Activated CD8-positive, alpha-beta T cell treated with anti-CD3 and anti-CD28 coated beads, Interleukin-2, amount 10 ng/mL, durations not matched to agents 7 days and 5 days (primary cell): ENCODE measurements around the gene CHID1. TPM values are rescaled to one million over a fixed set of nuclear protein-coding genes. Genes with fewer than 3 reads are reported as not detected.

Source experiments
- ATAC-seq: fragments of 150-1000 bp; cut with Tn5 transposase; one replicate; pipeline ENCODE4 v1.10.0; 2021; ENCODE audit warnings: moderate library complexity
- CTCF ChIA-PET: fragments of 350-600 bp; sonication (Branson Sonifier 250); formaldehyde crosslinking; loops from one replicate; lab custom pipeline; 2021; ENCODE audit warnings: antibody characterized with exemption; lab: Charles Lee
- POLR2A ChIA-PET: fragments of 350-600 bp; sonication (Branson Sonifier 250); formaldehyde crosslinking; loops from one replicate; lab custom pipeline; 2021; ENCODE audit warnings: antibody characterized with exemption; lab: Charles Lee
- DNase-seq: peaks from one replicate; pipeline ENCODE4 v3.0.0-alpha.2; 2020
- H3K27ac Mint-ChIP-seq: one replicate; pipeline ENCODE4 v1.8.0; 2021; ENCODE audit warnings: mild to moderate bottlenecking, mixed read lengths
- H3K27me3 Mint-ChIP-seq: one replicate; pipeline ENCODE4 v1.8.0; 2021; ENCODE audit warnings: low read depth, mixed read lengths
- H3K36me3 Mint-ChIP-seq: one replicate; pipeline ENCODE4 v1.8.0; 2021; ENCODE audit warnings: low read depth, mixed read lengths
- H3K4me1 Mint-ChIP-seq: one replicate; pipeline ENCODE4 v1.8.0; 2021; ENCODE audit warnings: low read depth, mixed read lengths
- H3K4me3 Mint-ChIP-seq: one replicate; pipeline ENCODE4 v1.8.0; 2021; ENCODE audit warnings: mild to moderate bottlenecking, mixed read lengths
- H3K9me3 Mint-ChIP-seq: one replicate; pipeline ENCODE4 v1.8.0; 2022; ENCODE audit warnings: mixed read lengths; ENCODE audit not compliant: insufficient read depth
- total RNA-seq, 2 experiments: library from RNA; stranded (reverse); gene quantifications; one replicate each; pipeline ENCODE4 v1.2.3, GENCODE V29; 2021

The CHID1 gene
- total RNA-seq, 2 experiments from 2014 or later: 46.1 to 48.4 TPM

DNA sequence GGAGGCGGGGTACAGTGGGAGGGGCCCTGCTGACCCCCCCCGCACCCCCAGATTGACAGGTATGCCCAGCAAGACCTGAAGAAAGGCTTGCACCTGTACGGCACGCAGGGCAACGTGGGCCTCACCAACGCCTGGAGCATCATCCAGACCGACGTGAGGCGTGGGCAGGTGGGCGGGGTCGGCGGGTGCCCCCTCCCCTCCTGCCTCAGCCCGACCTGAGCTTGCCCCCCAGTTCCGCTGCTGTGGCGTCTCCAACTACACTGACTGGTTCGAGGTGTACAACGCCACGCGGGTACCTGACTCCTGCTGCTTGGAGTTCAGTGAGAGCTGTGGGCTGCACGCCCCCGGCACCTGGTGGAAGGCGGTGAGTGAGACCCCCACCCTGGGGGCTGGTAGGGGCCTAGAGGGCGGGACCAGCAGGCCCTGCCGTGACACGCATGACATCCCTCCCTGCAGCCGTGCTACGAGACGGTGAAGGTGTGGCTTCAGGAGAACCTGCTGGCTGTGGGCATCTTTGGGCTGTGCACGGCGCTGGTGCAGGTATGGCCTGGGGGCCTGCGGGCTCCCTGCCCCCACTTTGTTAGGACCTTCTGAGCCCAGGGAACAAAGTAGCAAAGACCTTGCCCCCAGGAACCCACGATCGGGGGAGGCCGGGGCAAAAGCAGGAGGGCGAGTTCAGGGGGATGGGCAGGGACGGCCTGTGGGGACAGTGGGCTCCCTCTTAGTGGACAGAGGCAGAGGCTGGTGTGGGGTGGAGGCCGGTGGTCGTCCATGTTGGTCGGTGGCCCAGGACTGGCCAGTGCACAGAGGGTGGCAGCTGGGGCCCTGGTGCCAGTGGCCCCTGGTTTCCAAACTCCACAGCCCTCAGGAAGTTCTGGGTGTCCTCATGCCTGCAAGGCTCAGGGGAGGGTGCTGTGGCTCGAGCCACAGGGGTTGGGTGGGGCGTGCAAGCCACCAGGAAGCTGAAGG is 44.9 kb downstream of the CHID1 start:
- Mint-ChIP-seq H3K27ac (no peak overlapping the region), H3K36me3 (no peaks in the 10 kb centered on the region), H3K27me3 (no peaks in the 10 kb centered on the region), H3K9me3 (no peaks in the 10 kb centered on the region), H3K4me1 (no peaks in the 10 kb centered on the region), H3K4me3 (no peak overlapping the region)
- ChIA-PET POLR2A (no interaction called here), CTCF (no interaction called here)
- DNase-seq (no peak), ATAC-seq (no peak)

DNA sequence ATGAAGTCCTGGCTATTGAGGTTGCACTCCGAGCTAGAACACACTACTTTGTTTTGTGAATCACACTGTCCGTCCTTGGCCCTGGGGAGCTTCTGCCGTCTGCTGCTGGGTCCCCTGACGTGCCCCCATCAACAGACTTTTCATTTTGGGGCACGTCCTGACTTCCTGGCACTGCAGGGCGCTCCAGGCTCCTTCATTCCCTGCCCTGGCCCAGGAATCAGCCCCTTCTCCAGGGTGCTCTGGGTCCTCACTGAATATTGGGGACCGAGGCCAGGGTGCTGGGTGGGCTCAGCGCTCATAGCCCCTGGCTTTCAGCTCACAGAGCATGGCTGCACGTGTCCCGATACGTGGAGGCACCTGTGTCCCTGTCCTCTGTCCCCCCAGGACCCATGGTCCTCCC is 45.7 kb downstream of the CHID1 start:
- POLR2A ChIA-PET: no interaction called here
- CTCF ChIA-PET: no interaction called here
- Mint-ChIP-seq H3K27me3 (no peaks in the 10 kb centered on the region), H3K4me3 (no peak overlapping the region), H3K9me3 (no peaks in the 10 kb centered on the region), H3K36me3 (no peaks in the 10 kb centered on the region), H3K27ac (no peak overlapping the region), H3K4me1 (no peaks in the 10 kb centered on the region)
- DNase-seq (no peak), ATAC-seq (no peak)

DNA sequence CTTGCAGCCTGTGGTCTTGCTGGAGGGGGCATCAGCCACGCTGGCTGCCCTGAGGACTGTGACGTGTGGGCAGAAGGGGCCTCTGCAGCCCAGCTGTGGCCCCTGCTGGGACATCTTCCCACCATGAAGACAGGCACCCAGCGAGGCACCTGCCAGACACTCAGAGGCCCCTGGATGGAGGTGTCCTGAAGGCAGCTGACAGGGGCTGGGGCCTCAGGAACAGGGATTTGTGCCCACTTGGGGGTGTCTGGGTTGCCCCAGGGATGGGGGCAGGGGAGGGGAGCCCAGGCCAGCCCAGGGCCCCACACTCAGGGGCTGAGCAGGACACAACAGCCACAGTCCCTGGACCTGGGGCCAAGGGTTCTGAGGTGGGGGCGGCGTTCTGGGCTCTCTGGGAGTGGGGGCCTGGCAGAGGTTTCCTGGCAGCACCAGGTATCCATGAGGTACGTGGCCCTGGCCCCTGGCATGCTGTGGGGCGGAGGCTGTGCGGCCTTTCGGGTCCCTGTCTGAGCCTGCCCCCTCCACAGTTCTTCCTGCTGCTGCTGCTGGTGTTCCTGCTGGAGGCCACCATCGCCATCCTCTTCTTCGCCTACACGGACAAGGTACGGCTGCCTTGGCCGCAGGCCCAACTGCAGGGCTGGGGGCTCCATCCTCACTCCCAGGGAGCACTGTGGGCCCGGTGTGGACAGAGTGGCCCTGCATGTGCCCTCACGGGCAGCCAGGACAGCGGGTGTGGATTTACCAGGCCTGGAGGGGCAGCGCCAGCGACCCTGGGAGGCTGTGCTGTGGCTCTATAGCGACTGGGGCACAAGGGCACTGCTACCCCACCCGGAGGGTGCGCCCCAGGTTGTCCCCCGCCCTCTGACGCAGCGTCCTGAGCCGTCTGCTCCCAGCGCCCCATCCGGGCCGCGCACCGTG is 46.4 kb downstream of the CHID1 start:
- Mint-ChIP-seq H3K4me1 (no peaks in the 10 kb centered on the region), H3K4me3 (no peak overlapping the region), H3K36me3 (no peaks in the 10 kb centered on the region), H3K27me3 (no peaks in the 10 kb centered on the region), H3K9me3 (no peaks in the 10 kb centered on the region), H3K27ac (no peak overlapping the region)
- ATAC-seq: no peak
- no peak for DNase-seq
- POLR2A ChIA-PET: no interaction called here
- CTCF ChIA-PET: no interaction called here

DNA sequence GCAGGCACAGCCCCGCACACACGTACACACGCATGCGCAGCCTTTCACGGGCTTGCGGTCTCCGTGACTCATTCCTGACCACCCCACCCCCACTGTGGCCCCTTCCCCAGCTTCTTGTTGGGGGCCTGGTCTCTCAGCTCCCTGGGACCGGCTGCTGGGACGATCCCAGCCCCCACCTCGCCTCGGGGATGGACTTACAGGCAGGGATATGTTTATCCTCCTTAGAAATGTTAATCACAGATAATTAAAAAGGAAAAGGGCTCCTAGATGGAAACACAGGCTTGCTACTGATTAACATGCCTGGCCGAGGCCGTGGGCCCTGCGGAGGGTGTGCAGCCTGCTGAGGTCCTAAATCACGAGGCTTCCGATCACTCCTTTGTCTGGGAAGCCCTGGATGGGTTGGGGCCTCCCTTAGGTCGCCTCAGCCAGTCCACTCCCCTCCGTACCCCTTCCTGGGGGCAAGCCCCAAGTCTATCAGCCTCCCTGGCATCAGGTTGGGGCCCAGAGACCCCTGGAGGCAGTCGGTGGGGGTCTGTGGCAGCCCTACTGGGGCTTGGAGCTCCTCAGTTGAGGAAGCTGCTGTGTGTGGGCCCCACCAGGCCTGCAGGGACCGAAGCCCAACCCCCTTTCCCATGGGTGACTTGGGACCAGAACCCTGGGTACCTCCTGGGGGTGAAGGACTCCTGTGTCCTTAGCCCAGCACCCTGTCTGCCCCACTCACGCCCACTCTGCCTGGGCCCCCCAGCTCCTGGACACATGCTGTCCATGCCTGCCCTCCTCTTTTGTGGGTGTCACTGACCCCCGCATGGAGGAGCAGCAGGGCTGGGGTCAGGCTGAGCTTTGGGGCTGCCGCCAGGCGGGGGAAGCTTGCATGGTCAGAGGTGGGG is 47.3 kb downstream of the CHID1 start:
- no peaks in the 10 kb centered on the region for H3K9me3 Mint-ChIP-seq
- DNase-seq (no peak), ATAC-seq (no peak)
- H3K27ac Mint-ChIP-seq: no peak overlapping the region
- H3K4me1 Mint-ChIP-seq: no peaks in the 10 kb centered on the region
- POLR2A ChIA-PET: no interaction called here
- H3K4me3 Mint-ChIP-seq: no peak overlapping the region
- H3K27me3 Mint-ChIP-seq: no peaks in the 10 kb centered on the region
- CTCF ChIA-PET: no interaction called here
- no peaks in the 10 kb centered on the region for H3K36me3 Mint-ChIP-seq

DNA sequence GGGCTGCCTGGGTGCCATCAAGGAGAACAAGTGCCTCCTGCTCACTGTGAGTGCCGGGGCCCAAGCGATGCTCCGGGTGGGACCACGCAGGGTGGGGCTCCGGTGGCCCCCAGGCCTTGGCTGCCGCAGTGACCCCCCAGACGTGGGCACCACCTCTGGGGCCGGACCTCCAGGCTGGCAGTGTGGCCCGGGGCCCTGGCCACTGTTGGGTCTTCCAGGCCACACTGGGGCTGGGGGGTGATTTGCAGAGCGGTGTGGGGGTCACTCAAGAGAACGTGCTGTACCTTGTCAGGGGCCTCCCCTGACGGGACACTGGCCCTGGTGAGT is 48.0 kb downstream of the CHID1 start:
- ATAC-seq: no peak

DNA sequence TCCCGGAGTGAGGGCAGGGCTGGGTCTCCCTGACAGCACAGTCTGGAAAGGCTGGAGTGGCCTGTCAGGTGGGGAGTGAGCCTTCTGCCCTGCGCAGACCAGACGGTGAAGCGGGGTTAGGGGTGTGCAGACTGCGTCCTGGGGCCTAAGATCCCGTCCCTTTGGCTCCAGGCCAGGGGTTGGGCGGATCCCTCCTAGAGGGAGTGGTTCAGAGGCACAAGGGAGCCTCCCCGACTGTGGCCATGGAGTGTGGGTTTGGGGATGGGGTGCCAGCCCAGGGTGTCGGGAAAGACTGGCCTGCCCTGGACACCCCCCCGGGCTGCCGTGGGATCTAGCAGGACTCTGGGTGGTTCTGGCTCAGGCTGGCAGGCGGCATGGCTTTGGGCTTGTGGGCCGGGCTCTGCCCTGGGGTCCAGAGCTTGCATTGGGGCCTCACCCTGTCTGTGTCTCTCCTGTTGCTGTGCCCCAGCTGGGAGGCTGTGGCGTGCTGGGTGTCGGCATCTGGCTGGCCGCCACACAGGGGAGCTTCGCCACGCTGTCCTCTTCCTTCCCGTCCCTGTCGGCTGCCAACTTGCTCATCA is 48.4 kb downstream of the CHID1 start:
- Mint-ChIP-seq H3K4me1 (no peaks in the 10 kb centered on the region), H3K27me3 (no peaks in the 10 kb centered on the region), H3K4me3 (no peak overlapping the region), H3K27ac (no peak overlapping the region), H3K9me3 (no peaks in the 10 kb centered on the region), H3K36me3 (no peaks in the 10 kb centered on the region)
- CTCF ChIA-PET: no interaction called here
- POLR2A ChIA-PET: no interaction called here
- no peak for DNase-seq
- no peak for ATAC-seq

More for the DNA sequence above, 48.0 kb downstream of the CHID1 start:
- no peak for DNase-seq
- no peaks in the 10 kb centered on the region for H3K4me1 Mint-ChIP-seq
- POLR2A ChIA-PET: no interaction called here
- no peak overlapping the region for H3K27ac Mint-ChIP-seq
- CTCF ChIA-PET: no interaction called here
- H3K27me3 Mint-ChIP-seq: no peaks in the 10 kb centered on the region
- H3K36me3 Mint-ChIP-seq: no peaks in the 10 kb centered on the region
- no peak overlapping the region for H3K4me3 Mint-ChIP-seq
- no peaks in the 10 kb centered on the region for H3K9me3 Mint-ChIP-seq

DNA sequence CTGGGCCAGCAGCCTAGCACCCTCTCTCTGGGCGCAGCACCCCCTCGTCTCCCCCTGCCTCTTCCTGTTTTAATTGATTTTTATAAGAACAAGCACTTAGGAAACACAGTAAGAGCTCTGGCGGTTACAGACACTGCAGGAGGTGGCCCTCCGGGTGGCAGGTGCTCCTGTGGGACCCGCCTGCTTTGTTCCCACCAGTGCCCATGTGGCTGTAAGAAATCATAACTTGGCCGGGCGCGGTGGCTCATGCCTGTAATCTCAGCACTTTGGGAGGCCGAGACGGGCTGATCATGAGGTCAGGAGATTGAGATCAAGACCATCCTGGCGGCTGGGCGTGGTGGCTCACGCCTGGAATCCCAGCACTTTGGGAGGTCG is 49.5 kb downstream of the CHID1 start:
- Mint-ChIP-seq H3K4me1 (no peaks in the 10 kb centered on the region), H3K27ac (no peak overlapping the region), H3K27me3 (no peaks in the 10 kb centered on the region), H3K4me3 (no peak overlapping the region), H3K9me3 (no peaks in the 10 kb centered on the region), H3K36me3 (no peaks in the 10 kb centered on the region)
- ChIA-PET POLR2A (interaction anchor here (0.8 kb wide), 1 partner anchor 34 kb away, joined by 3 read pairs; no protein-coding TSS in a partner anchor), CTCF (no interaction called here)
- DNase-seq: no peak
- ATAC-seq: no peak

DNA sequence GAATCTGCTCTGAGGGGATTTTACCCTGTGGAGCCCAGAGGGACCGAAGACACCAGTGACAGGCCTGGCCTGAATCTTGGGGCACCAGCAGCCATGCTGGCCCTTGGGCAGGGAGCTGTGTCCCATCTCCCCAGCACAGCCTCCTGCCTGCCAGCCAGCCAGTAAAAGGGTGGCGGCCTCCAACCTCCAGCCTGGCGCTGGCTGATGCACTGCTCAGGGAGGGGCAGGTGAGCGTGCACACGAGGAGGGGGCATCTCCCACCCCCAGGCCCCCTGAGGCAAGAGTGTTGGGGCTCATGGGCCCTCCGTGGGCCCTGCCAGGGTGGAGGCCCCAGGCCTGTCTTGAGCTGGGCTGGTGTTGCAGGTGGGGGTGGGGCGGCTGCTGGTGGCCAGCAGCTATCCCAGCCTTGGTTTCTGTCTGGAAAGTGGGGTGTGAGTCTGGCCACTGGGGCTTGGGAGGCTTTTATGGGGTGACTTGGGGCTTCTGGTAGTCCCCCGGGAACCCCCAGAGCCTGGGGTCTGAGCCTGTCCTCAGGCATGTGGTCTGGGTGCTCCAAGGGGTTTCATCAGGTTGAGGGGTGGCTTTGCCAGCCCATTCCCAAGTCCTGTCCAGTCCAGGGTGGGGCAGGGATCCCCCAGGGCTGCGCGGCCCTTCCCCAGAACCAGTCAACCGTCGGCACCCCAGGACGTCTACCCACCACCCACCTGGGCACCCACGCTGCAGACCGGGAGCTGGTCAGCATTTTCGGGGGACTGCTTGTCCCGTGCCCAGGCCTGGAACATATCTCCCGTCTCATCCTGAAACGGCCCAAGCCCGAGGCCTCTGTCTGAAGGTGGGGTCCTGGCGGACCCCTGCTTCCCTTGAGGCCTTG is 50.1 kb downstream of the CHID1 start:
- no peak for DNase-seq
- CTCF ChIA-PET: no interaction called here
- H3K27ac Mint-ChIP-seq: no peak overlapping the region
- POLR2A ChIA-PET: interaction anchor here (0.8 to 0.9 kb wide), 2 partner anchors 35 to 50 kb away, joined by 3 read pairs; partner anchors contain the start of gene CHID1
- no peaks in the 10 kb centered on the region for H3K9me3 Mint-ChIP-seq
- no peaks in the 10 kb centered on the region for H3K4me1 Mint-ChIP-seq
- H3K27me3 Mint-ChIP-seq: no peaks in the 10 kb centered on the region
- no peaks in the 10 kb centered on the region for H3K36me3 Mint-ChIP-seq
- no peak overlapping the region for H3K4me3 Mint-ChIP-seq
- ATAC-seq: no peak

DNA sequence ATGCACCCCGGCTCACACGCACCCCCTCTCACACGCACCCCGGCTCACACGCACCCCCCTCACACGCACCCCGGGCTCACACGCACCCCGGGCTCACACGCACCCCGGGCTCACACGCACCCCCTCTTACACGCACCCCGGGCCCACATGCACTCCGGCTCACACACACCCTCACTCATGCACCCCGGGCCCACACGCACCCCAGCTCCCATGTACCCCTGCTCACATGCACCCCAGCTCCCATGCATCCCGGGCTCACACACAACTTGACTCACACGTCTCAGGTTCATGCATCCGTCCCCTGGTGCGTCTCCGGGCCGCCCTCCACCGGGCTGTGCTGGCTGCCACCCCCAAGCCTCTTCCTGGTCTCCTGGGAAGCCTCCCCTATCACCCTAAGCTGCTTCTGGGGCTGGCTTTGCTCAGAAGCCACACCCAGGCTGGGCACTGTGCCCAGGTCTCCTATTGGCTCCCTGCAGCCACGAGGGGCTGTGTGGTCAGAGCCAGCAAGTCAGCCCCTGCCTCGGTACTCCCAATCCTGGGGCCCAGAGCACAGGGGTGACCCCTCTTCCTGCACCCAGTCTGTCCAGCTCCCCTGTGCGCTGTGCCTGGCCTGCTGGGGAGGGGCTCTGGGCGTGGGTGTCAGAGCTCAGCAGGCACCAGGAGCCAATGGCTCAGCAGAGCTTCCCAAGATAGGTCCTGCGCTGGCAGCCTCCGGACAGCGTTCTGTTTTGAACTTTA is 51.0 kb downstream of the CHID1 start:
- POLR2A ChIA-PET: interaction anchor here (0.9 kb wide), 1 partner anchor 51 kb away, joined by 3 read pairs; the partner anchor contains the start of gene CHID1

DNA sequence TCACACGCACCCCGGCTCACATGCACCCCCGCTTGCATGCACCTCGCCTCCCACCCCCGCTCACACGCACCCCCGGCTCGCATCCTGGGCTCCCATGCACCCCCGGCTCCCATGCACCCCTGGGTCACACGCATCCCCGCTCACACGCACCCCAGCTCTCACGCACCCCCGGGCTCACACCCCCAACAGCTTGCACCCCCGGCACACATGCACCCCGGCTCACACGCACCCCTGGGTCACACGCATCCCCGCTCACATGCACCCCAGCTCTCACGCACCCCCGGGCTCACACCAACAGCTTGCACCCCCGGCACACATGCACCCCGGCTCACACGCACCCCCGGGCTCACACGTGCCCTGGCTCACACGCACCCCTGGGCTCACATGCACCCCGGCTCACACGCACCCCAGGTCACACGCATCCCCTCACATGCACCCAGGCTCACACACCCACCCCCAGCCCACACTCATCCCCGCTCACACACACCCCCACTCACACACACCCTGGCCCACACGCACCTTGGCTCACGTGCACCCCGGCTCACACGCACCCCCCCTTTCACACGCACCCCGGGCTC is 51.8 kb downstream of the CHID1 start:
- Mint-ChIP-seq H3K4me3 (no peak overlapping the region), H3K27ac (no peak overlapping the region), H3K4me1 (no peaks in the 10 kb centered on the region), H3K36me3 (no peaks in the 10 kb centered on the region), H3K9me3 (no peaks in the 10 kb centered on the region), H3K27me3 (no peaks in the 10 kb centered on the region)
- no peak for DNase-seq
- ChIA-PET POLR2A (no interaction called here), CTCF (no interaction called here)
- no peak for ATAC-seq

More for the DNA sequence above, 51.0 kb downstream of the CHID1 start:
- ATAC-seq: no peak
- CTCF ChIA-PET: no interaction called here
- DNase-seq: no peak
- H3K27ac Mint-ChIP-seq: no peak overlapping the region
- H3K9me3 Mint-ChIP-seq: no peaks in the 10 kb centered on the region
- no peaks in the 10 kb centered on the region for H3K36me3 Mint-ChIP-seq
- H3K27me3 Mint-ChIP-seq: no peaks in the 10 kb centered on the region
- H3K4me1 Mint-ChIP-seq: no peaks in the 10 kb centered on the region
- no peak overlapping the region for H3K4me3 Mint-ChIP-seq
